GM21526 (cell line): ENCODE data around the gene CEP95.
"Not testable (repeated sequence)": the region's sequence is repeated elsewhere in the genome, so short reads cannot be mapped to it uniquely, and the experiment has no call there.

ENCODE experiments used
- ATAC-seq: cut with Tn5 transposase; IDR thresholded peaks from one replicate; pipeline ENCODE4 v1.9.1; 2021; ENCODE audit warnings: moderate library complexity; ENCODE audit not compliant: unreplicated experiment, low FRiP score

Gene CEP95

GRCh38 chr17:64506576-64507412 lies at the start of gene CEP95:
Gene CEP95 (plus strand): TSS chr17:64506977. CDS start chr17:64507098, 121 bp downstream.
- ATAC-seq: peak; percentile 57

- ATAC-seq: no peak
Observed at GRCh38 chr17:64457156-64457555, 49.6 kb upstream of the CEP95 start.

- no peak for ATAC-seq
Observed at GRCh38 chr17:64458756-64459155, 48.0 kb upstream of the CEP95 start.

- ATAC-seq: no peak
Observed at GRCh38 chr17:64459284-64459747, 47.5 kb upstream of the CEP95 start.

- not testable (repeated sequence) for ATAC-seq
Observed at GRCh38 chr17:64459818-64460217, 47.0 kb upstream of the CEP95 start.

GRCh38 chr17:64460955-64461354 lies 45.8 kb upstream of the CEP95 start:
- no peak for ATAC-seq

- ATAC-seq: no peak
Observed at GRCh38 chr17:64461788-64462187, 45.0 kb upstream of the CEP95 start.

- no peak for ATAC-seq
Observed at GRCh38 chr17:64466019-64466735, 40.6 kb upstream of the CEP95 start.

- ATAC-seq: not testable (repeated sequence)
Observed at GRCh38 chr17:64466834-64467233, 39.9 kb upstream of the CEP95 start.

- no peak for ATAC-seq
Observed at GRCh38 chr17:64470625-64471024, 36.2 kb upstream of the CEP95 start.

- no peak for ATAC-seq
Observed at GRCh38 chr17:64471440-64471839, 35.3 kb upstream of the CEP95 start.

GRCh38 chr17:64472564-64472963 lies 34.2 kb upstream of the CEP95 start:
- no peak for ATAC-seq

GRCh38 chr17:64477849-64478248 lies 28.9 kb upstream of the CEP95 start:
- ATAC-seq: no peak

- no peak for ATAC-seq
Observed at GRCh38 chr17:64480951-64481350, 25.8 kb upstream of the CEP95 start.

- no peak for ATAC-seq
Observed at GRCh38 chr17:64484380-64484779, 22.4 kb upstream of the CEP95 start.

- no peak for ATAC-seq
Observed at GRCh38 chr17:64488301-64488700, 18.5 kb upstream of the CEP95 start.

- no peak for ATAC-seq
Observed at GRCh38 chr17:64491034-64491860, 15.5 kb upstream of the CEP95 start.

- ATAC-seq: no peak
Observed at GRCh38 chr17:64491994-64492393, 14.8 kb upstream of the CEP95 start.

GRCh38 chr17:64492481-64493109 lies 14.2 kb upstream of the CEP95 start:
- ATAC-seq: no peak

- no peak for ATAC-seq
Observed at GRCh38 chr17:64494121-64494520, 12.7 kb upstream of the CEP95 start.
